HFFc6 (cell line): ENCODE results near the gene MAP2K4. TPM values are rescaled to one million over a fixed set of nuclear protein-coding genes. Genes with fewer than 3 reads are reported as not detected.

Source experiments
- DNase-seq: peaks from one replicate; pipeline ENCODE4 v3.0.0-alpha.2; 2018
- H3K27ac Mint-ChIP-seq: 2 replicates; pipeline ENCODE4 v1.8.0; 2020; ENCODE audit warnings: mild to moderate bottlenecking, mixed read lengths
- H3K27me3 Mint-ChIP-seq: 2 replicates; pipeline ENCODE4 v1.8.0; 2021; ENCODE audit warnings: mild to moderate bottlenecking, moderate library complexity, mixed read lengths; ENCODE audit not compliant: insufficient read depth
- H3K36me3 Mint-ChIP-seq: 2 replicates; pipeline ENCODE4 v1.8.0; 2021; ENCODE audit warnings: low read depth, mixed read lengths
- H3K4me1 Mint-ChIP-seq: 2 replicates; pipeline ENCODE4 v1.8.0; 2020; ENCODE audit warnings: low read depth, mixed read lengths
- H3K4me3 Mint-ChIP-seq: 2 replicates; pipeline ENCODE4 v1.8.0; 2020; ENCODE audit warnings: mild to moderate bottlenecking, moderate library complexity, mixed read lengths
- H3K9me3 Mint-ChIP-seq: 2 replicates; pipeline ENCODE4 v1.8.0; 2020; ENCODE audit warnings: mild to moderate bottlenecking, mixed read lengths
- CTCF ChIP-seq: fragments of 200-600 bp; sonication (generic); IDR thresholded peaks from 2 replicates; pipeline ENCODE4 v1.5.0; 2021; ENCODE audit warnings: antibody characterized with exemption, mild to moderate bottlenecking
- total RNA-seq, 6 experiments: library from RNA; stranded (reverse); fragmentation: NEBNext Ultra II Directional; extraction: Animal tissue kit (Norgen Biotek cat#: 25700); gene quantifications; 2 replicates in 1 of 6; 3 replicates in 5 of 6; pipeline ENCODE4 v1.2.3, GENCODE V29; 2021

MAP2K4 gene
- total RNA-seq, 6 experiments from 2014 or later: 24.0 to 31.7 (median 26.9) TPM

GRCh38 chr17:12070561-12070960, 49.9 kb downstream of the MAP2K4 start:
- H3K36me3 Mint-ChIP-seq: peaks cover 13% of the 10 kb centered on the region
- peak; percentile 92 for DNase-seq

GRCh38 chr17:12074346-12074745, 53.7 kb downstream of the MAP2K4 start:
- no peak overlapping the region for H3K27ac Mint-ChIP-seq

More at GRCh38 chr17:12070561-12070960, 49.9 kb downstream of the MAP2K4 start:
- peak overlapping the region; percentile 80 for H3K27ac Mint-ChIP-seq
- no peak overlapping the region; the same call in 1 of the 2 replicates for H3K4me3 Mint-ChIP-seq
- TF ChIP-seq CTCF: no peak
- no peaks in the 10 kb centered on the region; the same call in 1 of the 2 replicates for H3K27me3 Mint-ChIP-seq
- no peaks in the 10 kb centered on the region for H3K4me1 Mint-ChIP-seq
- H3K9me3 Mint-ChIP-seq: no peaks in the 10 kb centered on the region

GRCh38 chr17:12077773-12078172, 57.1 kb downstream of the MAP2K4 start:
- no peak overlapping the region for H3K4me3 Mint-ChIP-seq
- peaks cover 25% of the 10 kb centered on the region for H3K4me1 Mint-ChIP-seq
- H3K36me3 Mint-ChIP-seq: peaks cover 40% of the 10 kb centered on the region
- H3K27me3 Mint-ChIP-seq: no peaks in the 10 kb centered on the region
- DNase-seq: no peak
- no peaks in the 10 kb centered on the region for H3K9me3 Mint-ChIP-seq
- H3K27ac Mint-ChIP-seq: peak overlapping the region; percentile 85
- no peak for TF ChIP-seq CTCF

More at GRCh38 chr17:12074346-12074745, 53.7 kb downstream of the MAP2K4 start:
- peaks cover 30% of the 10 kb centered on the region for H3K36me3 Mint-ChIP-seq
- H3K4me1 Mint-ChIP-seq: peaks cover 17% of the 10 kb centered on the region
- no peaks in the 10 kb centered on the region for H3K9me3 Mint-ChIP-seq
- no peak overlapping the region for H3K4me3 Mint-ChIP-seq
- DNase-seq: no peak
- H3K27me3 Mint-ChIP-seq: no peaks in the 10 kb centered on the region
- TF ChIP-seq CTCF: no peak

GRCh38 chr17:12078791-12079190, 58.1 kb downstream of the MAP2K4 start:
- no peak for TF ChIP-seq CTCF
- peak overlapping the region; percentile 85 for H3K27ac Mint-ChIP-seq

GRCh38 chr17:12081720-12082119, 61.0 kb downstream of the MAP2K4 start:
- no peaks in the 10 kb centered on the region for H3K9me3 Mint-ChIP-seq
- peaks cover 28% of the 10 kb centered on the region for H3K36me3 Mint-ChIP-seq
- DNase-seq: no peak
- no peaks in the 10 kb centered on the region for H3K27me3 Mint-ChIP-seq
- H3K27ac Mint-ChIP-seq: no peak overlapping the region
- H3K4me3 Mint-ChIP-seq: no peak overlapping the region
- no peak for TF ChIP-seq CTCF
- peaks cover 25% of the 10 kb centered on the region for H3K4me1 Mint-ChIP-seq

More at GRCh38 chr17:12078791-12079190, 58.1 kb downstream of the MAP2K4 start:
- H3K4me3 Mint-ChIP-seq: peak overlapping the region; percentile 30; the same call in 1 of the 2 replicates
- H3K9me3 Mint-ChIP-seq: no peaks in the 10 kb centered on the region
- DNase-seq: peak; percentile 64
- H3K27me3 Mint-ChIP-seq: no peaks in the 10 kb centered on the region
- H3K4me1 Mint-ChIP-seq: peaks cover 25% of the 10 kb centered on the region
- peaks cover 40% of the 10 kb centered on the region for H3K36me3 Mint-ChIP-seq
